Activated T-helper 1 cell treated with anti-CD3 and anti-CD28 coated beads, Interleukin-12 subunit alpha, Interleukin-12 subunit beta, Interleukin-2, Interleukin-4 antibody, amounts not matched to agents 30 ng/mL and 10 ng/mL and 1 ng/mL, durations not matched to agents 14 hours and 24 hours and 36 hours (primary cell): ENCODE results near the gene TRIM9. TPM values are rescaled to one million over a fixed set of nuclear protein-coding genes. Genes with fewer than 3 reads are reported as not detected.

ENCODE experiments used
- DNase-seq: peaks from one replicate; pipeline ENCODE4 v3.0.0; 2021; ENCODE audit warnings: low spot score
- H3K27ac Mint-ChIP-seq: one replicate; pipeline ENCODE4 v1.8.0; 2021; ENCODE audit warnings: mild to moderate bottlenecking, mixed read lengths
- H3K27me3 Mint-ChIP-seq: one replicate; pipeline ENCODE4 v1.8.0; 2022; ENCODE audit warnings: mild to moderate bottlenecking, moderate library complexity, mixed read lengths; ENCODE audit not compliant: insufficient read depth
- H3K36me3 Mint-ChIP-seq: one replicate; pipeline ENCODE4 v1.8.0; 2021; ENCODE audit warnings: low read depth, mixed read lengths
- H3K4me1 Mint-ChIP-seq: one replicate; pipeline ENCODE4 v1.8.0; 2021; ENCODE audit warnings: low read depth, mixed read lengths
- H3K4me3 Mint-ChIP-seq: one replicate; pipeline ENCODE4 v1.8.0; 2021; ENCODE audit warnings: mild to moderate bottlenecking, moderate library complexity, mixed read lengths
- H3K9me3 Mint-ChIP-seq: one replicate; pipeline ENCODE4 v1.8.0; 2021; ENCODE audit warnings: mixed read lengths
- intact Hi-C: fragments of 100-400 bp; cut with micrococcal nuclease; formaldehyde crosslinking; loops from one replicate; pipeline ENCODE4 v1.15.1; 2024
- total RNA-seq: library from RNA; stranded (reverse); gene quantifications from 2 replicates; pipeline ENCODE4 v1.2.3, GENCODE V29; 2022

The TRIM9 gene
- total RNA-seq, 1 donor from 2014 or later: 0.31 TPM

DNA sequence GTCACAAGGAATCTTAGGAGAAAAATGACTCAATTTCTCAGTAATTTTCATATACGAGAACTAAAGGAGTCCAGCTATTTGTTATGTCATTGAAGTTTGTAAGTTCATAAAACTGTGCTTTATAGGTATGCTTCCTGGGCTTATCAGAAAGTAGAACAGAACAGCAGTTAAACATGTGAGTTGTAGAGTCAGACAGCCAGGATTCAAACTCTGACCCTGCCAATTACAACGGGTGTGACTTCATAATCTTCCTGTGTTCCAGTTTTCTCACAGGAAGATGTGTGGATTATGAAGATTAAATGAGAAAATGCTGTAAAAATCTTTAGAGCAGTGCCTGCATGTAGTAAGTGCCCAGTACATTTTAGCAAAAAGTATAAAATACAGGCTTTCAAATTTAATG, 8.9 kb downstream of the TRIM9 start:
- Mint-ChIP-seq H3K36me3 (no peaks in the 10 kb centered on the region), H3K4me3 (no peak overlapping the region), H3K27me3 (peaks cover 7% of the 10 kb centered on the region), H3K27ac (no peak overlapping the region), H3K9me3 (no peaks in the 10 kb centered on the region), H3K4me1 (peaks cover 6% of the 10 kb centered on the region)
- DNase-seq: no peak
- intact Hi-C loops: no loop called here

DNA sequence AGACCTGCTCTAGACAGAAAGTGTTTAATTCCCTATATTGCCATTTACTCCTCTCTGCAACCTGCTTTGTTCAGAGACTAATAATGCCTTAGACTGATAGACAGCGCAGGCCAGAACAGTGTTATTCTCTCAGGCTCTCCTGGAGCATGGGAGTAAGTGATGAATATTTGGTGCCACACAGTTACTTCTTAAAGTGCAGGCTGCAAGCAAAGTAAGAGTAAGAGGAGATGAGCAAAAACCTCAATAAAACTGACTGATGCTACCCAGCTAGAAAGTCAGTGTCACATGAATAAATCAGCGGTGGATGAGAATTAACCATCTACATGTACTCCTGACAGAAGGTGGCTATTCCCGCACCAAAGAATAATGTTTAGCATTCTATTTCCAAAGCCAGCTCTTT, 9.9 kb downstream of the TRIM9 start:
- intact Hi-C loops: no loop called here
- no peaks in the 10 kb centered on the region for H3K36me3 Mint-ChIP-seq
- peaks cover 6% of the 10 kb centered on the region for H3K4me1 Mint-ChIP-seq
- no peak for DNase-seq
- H3K27ac Mint-ChIP-seq: no peak overlapping the region
- H3K4me3 Mint-ChIP-seq: no peak overlapping the region
- H3K27me3 Mint-ChIP-seq: peaks cover 4% of the 10 kb centered on the region
- H3K9me3 Mint-ChIP-seq: no peaks in the 10 kb centered on the region

DNA sequence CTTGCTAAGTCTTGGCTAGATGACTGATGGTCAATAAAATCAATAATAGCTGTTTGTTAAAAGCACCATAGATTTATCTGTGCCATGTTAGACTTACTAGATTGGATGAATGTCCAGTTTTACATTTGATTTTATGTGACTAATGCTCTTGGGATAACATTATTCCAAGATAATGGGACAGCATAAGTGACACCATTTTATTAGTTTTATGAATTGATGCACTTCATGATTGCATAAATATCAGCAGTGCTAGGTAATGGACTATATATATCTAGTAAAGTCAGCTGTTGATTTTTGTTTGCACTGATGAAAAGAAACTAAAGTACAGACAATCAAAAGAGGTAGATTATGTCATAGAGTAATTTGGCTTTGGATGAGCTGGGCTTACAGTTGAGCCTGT, 10.4 kb downstream of the TRIM9 start:
- no peaks in the 10 kb centered on the region for H3K9me3 Mint-ChIP-seq
- H3K36me3 Mint-ChIP-seq: no peaks in the 10 kb centered on the region
- intact Hi-C loops: no loop called here
- peaks cover 6% of the 10 kb centered on the region for H3K4me1 Mint-ChIP-seq
- DNase-seq: no peak
- no peak overlapping the region for H3K27ac Mint-ChIP-seq
- peaks cover 4% of the 10 kb centered on the region for H3K27me3 Mint-ChIP-seq
- no peak overlapping the region for H3K4me3 Mint-ChIP-seq

DNA sequence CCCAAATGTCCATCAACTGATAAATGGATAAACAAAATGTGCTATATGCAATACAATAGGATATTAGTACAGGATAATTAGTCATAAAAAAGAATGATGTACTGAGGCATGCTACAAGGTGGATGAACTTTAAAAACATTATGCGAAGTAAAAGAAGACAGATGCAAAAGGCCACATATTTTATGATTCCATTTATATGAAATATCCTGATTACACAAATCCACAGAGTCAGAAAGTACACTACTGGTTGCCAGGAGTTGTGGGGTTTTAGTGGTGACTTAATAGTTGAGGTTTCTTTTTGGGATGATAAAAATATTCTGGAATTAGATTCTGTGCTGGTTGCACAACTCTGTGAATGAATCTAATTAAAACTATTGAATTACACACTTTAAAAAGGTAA, 12.6 kb downstream of the TRIM9 start:
- DNase-seq: no peak
- intact Hi-C loops: no loop called here
- Mint-ChIP-seq H3K36me3 (no peaks in the 10 kb centered on the region), H3K9me3 (no peaks in the 10 kb centered on the region), H3K4me1 (peaks cover 4% of the 10 kb centered on the region), H3K27me3 (peaks cover 2% of the 10 kb centered on the region), H3K4me3 (no peak overlapping the region), H3K27ac (no peak overlapping the region)

DNA sequence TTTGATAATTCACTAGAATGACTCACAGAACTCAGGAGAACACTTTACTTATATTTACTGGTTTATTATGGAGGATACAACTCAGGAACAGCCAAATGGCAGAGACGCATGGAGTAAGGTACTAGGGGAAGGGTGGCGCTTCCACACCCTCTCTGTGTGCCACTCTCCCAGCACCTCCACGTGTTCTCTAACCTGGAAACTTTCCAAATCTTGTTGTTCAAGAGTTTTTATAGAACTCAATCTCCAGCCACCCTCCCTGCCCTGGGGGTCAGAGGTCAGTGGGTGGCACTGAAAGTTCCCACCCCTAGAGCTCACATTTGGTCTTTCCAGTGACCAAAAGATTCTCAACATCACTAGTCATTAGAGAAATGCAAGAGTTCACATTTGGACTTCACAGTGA, 13.2 kb downstream of the TRIM9 start:
- intact Hi-C loops: no loop called here
- Mint-ChIP-seq H3K4me1 (no peaks in the 10 kb centered on the region), H3K36me3 (no peaks in the 10 kb centered on the region), H3K27ac (no peak overlapping the region), H3K9me3 (no peaks in the 10 kb centered on the region), H3K27me3 (peaks cover 2% of the 10 kb centered on the region), H3K4me3 (no peak overlapping the region)
- no peak for DNase-seq

DNA sequence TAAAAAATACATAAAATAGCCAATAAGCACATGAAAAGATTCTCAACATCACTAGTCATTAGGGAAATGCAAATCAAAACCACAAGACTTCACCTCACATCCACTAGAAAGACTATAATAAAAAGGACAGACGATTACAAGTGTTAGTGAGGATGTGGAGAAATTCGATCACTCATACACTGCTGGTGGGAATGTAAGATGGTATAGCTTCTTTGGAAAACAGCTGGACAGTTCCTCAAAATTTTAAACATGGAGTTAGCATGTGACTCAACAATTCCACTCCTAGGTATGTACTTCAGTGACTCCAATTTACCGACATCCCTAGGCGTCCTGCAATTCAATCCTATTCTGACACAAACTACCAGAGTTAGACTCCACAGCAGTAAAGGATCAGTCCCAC, 13.7 kb downstream of the TRIM9 start:
- no peak overlapping the region for H3K4me3 Mint-ChIP-seq
- H3K9me3 Mint-ChIP-seq: no peaks in the 10 kb centered on the region
- no peak for DNase-seq
- no peak overlapping the region for H3K27ac Mint-ChIP-seq
- H3K27me3 Mint-ChIP-seq: peaks cover 2% of the 10 kb centered on the region
- intact Hi-C loops: no loop called here
- H3K36me3 Mint-ChIP-seq: no peaks in the 10 kb centered on the region
- H3K4me1 Mint-ChIP-seq: no peaks in the 10 kb centered on the region

DNA sequence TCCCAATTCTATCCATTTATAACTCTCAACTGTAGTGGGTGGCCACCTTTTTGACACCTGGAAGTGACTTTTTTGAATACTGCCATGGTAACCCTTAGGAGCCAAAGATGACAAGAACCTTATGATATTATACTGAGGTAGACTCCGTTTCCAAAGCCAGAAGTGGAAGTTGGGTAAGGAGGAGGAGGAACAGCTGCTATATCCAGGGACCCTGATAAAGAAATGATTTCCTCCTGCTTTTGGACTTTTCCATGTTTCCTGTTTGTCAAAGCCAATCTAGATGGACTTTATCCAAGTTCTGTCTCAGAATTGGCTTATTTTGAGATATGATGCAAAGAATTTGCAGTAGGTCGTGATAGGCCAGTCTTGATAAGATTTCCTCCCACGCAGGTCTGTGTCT, 14.3 kb downstream of the TRIM9 start:
- intact Hi-C loops: no loop called here
- no peak for DNase-seq
- H3K36me3 Mint-ChIP-seq: no peaks in the 10 kb centered on the region
- peaks cover 2% of the 10 kb centered on the region for H3K27me3 Mint-ChIP-seq
- no peak overlapping the region for H3K27ac Mint-ChIP-seq
- no peaks in the 10 kb centered on the region for H3K4me1 Mint-ChIP-seq
- no peaks in the 10 kb centered on the region for H3K9me3 Mint-ChIP-seq
- H3K4me3 Mint-ChIP-seq: no peak overlapping the region

DNA sequence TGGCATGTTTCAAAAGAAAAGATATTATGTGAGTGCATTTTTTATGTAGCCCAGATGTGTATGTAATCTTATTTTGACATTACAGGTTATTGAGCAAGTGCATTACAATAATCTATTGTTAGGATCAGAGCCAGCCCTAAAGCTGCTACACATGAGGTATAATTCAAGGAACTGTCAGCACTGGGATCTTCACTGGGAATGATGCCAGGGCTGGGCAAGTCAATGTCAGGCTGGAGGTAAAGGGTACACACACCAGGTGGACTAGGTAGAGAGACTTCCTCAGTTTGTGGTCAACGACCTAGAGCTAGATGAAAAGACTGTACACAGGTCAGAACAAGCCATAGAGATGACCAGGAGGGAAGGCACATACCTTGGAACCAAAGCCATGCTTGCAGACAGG, 15.4 kb downstream of the TRIM9 start:
- intact Hi-C loops: no loop called here
- Mint-ChIP-seq H3K27me3 (peaks cover 2% of the 10 kb centered on the region), H3K27ac (no peak overlapping the region), H3K36me3 (no peaks in the 10 kb centered on the region), H3K4me3 (no peak overlapping the region), H3K9me3 (no peaks in the 10 kb centered on the region), H3K4me1 (no peaks in the 10 kb centered on the region)
- no peak for DNase-seq

DNA sequence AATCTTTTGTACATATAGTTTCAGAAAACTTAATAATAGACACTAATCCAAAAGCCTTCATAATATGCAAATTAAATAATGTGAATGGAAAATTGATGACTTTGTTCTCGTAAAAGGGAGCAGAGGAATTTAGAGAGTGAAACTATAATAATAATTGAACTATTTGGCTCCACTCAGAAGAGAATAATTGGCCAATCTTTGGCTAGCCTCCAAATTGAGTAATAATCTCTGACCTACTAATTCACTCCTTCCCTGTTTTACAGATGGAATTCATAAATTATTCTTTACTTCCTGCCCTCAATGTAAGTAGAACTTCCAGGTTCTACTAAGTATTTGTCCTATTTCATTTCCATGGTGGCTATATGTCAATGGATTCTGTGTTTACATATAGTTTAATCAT, 15.8 kb downstream of the TRIM9 start:
- H3K36me3 Mint-ChIP-seq: no peaks in the 10 kb centered on the region
- no peak overlapping the region for H3K27ac Mint-ChIP-seq
- peaks cover 2% of the 10 kb centered on the region for H3K27me3 Mint-ChIP-seq
- DNase-seq: no peak
- intact Hi-C loops: no loop called here
- H3K4me1 Mint-ChIP-seq: no peaks in the 10 kb centered on the region
- H3K9me3 Mint-ChIP-seq: no peaks in the 10 kb centered on the region
- H3K4me3 Mint-ChIP-seq: no peak overlapping the region

DNA sequence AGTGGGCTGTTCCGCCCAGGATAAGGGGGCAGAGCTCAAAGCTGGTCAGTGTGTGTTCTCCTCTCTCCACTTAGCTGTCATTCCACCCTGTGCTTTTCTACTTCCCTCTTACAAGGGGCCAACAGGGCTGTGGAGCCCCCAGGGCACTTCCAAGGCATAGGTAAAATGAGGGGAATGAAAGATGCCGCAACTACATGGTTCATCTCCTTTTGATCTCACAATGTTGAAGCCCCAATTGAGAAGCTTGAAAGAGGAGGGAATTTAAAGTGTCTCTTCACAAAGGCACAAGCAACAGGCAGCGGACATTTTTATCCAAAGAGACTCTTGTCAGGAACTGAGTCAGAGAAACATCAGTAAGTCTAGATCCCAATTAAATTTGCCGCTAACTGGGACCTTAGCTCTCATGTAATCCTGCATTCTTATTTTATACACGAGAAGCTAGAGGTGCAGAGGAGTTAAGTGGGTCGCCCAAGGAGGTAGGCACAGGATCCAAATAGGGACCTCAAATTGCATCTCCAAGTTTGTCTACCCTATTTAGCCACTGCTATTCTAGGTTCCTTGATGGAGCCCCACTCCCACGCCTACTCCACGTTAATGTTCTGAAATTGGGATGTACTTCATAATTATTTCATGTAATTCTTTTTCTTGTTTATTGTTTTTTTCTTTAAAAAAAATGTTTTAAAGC, 20.1 kb downstream of the TRIM9 start:
- DNase-seq: no peak
- no peak overlapping the region for H3K4me3 Mint-ChIP-seq
- no peaks in the 10 kb centered on the region for H3K4me1 Mint-ChIP-seq
- no peak overlapping the region for H3K27ac Mint-ChIP-seq
- intact Hi-C loops: no loop called here
- H3K9me3 Mint-ChIP-seq: no peaks in the 10 kb centered on the region
- no peaks in the 10 kb centered on the region for H3K36me3 Mint-ChIP-seq
- peaks cover 4% of the 10 kb centered on the region for H3K27me3 Mint-ChIP-seq

DNA sequence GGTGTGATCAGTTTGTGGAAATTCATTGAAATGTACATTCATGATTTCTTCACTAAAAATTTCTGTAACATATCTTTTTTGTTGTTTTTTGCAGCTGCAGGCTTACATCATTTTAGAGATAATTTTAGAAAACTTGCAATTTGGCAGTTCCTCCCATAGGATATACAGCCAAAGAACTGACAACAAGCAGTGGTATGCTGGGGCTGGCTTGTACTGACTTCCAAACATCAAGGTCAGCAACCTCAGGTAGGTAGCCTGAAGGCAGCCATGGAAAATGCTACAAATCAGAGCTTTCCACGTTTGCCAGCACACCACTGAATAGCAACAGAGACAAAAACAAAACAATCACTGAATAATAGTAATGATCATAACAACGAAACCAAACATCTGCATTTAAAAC, 21.2 kb downstream of the TRIM9 start:
- DNase-seq: no peak
- H3K4me3 Mint-ChIP-seq: no peak overlapping the region
- H3K27ac Mint-ChIP-seq: no peak overlapping the region
- intact Hi-C loops: no loop called here
- no peaks in the 10 kb centered on the region for H3K4me1 Mint-ChIP-seq
- H3K27me3 Mint-ChIP-seq: peaks cover 4% of the 10 kb centered on the region
- no peaks in the 10 kb centered on the region for H3K9me3 Mint-ChIP-seq
- H3K36me3 Mint-ChIP-seq: no peaks in the 10 kb centered on the region

DNA sequence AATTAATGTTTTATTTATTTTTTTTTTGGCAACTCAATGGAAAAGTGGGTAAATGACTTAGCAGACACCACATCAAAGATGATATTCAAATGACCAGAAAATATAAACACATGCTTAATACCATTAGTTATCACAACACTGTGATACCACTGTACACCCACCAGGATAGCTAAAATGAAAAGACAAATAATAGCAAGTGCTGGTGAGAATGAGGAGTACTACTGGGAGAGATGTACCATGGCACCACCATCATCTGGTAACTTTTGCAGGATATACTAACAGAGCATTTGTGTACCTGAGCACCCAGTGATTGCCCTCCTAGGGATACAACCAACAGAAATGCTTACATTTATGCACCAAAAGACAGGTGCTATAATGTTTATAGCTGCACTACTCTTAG, 21.9 kb downstream of the TRIM9 start:
- Mint-ChIP-seq H3K9me3 (no peaks in the 10 kb centered on the region), H3K27ac (no peak overlapping the region), H3K36me3 (no peaks in the 10 kb centered on the region), H3K4me3 (no peak overlapping the region), H3K4me1 (no peaks in the 10 kb centered on the region), H3K27me3 (peaks cover 4% of the 10 kb centered on the region)
- intact Hi-C loops: no loop called here
- no peak for DNase-seq

DNA sequence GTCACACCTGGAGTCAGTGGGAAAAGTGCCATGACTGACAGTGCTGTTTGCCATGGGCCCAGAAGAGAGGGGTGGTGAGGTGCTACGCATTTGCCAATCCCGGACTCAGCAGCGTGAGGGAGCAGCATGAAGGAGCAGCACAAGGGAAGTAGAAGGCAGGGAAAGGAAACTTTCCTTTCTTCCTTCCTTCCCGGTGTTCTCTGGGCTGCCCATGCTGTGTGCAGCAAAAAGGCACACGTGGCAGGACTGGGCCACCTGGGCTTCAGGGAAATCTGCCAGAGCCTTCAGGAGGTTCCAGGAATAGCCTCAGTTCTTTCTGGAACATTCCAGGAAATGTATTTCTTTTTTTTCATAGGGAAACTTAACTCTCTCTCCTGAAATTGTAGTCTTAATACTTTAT, 23.0 kb downstream of the TRIM9 start:
- no peak overlapping the region for H3K4me3 Mint-ChIP-seq
- H3K9me3 Mint-ChIP-seq: no peaks in the 10 kb centered on the region
- H3K27me3 Mint-ChIP-seq: peaks cover 4% of the 10 kb centered on the region
- no peak overlapping the region for H3K27ac Mint-ChIP-seq
- intact Hi-C loops: no loop called here
- H3K36me3 Mint-ChIP-seq: no peaks in the 10 kb centered on the region
- H3K4me1 Mint-ChIP-seq: no peaks in the 10 kb centered on the region
- DNase-seq: no peak

DNA sequence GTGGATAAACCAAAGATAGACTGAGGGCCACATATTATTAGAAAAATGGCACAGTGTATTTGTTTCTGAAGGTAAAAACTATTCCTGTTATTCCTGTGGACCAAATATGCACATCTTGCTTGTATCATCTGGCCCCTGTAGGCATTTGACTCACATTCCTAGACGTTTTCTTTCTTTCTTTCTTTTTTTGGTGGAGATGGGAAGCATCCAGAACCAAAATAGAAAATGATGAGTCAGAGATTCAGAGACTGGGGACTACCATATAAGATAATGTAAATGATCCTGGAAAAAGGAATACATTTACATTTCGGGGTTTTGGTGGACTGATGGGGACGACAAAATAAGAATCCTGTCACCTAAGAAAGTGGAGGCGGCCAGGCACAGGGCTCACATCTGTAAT, 24.2 kb downstream of the TRIM9 start:
- H3K36me3 Mint-ChIP-seq: no peaks in the 10 kb centered on the region
- H3K27me3 Mint-ChIP-seq: peaks cover 4% of the 10 kb centered on the region
- no peaks in the 10 kb centered on the region for H3K4me1 Mint-ChIP-seq
- no peak overlapping the region for H3K27ac Mint-ChIP-seq
- H3K4me3 Mint-ChIP-seq: no peak overlapping the region
- H3K9me3 Mint-ChIP-seq: no peaks in the 10 kb centered on the region
- no peak for DNase-seq
- intact Hi-C loops: no loop called here
